LNCaP clone FGC (cell line): ENCODE measurements around the gene PAPPA.

Experiments used
- DNase-seq: peaks from one replicate; pipeline ENCODE4 v3.0.0-alpha.2; 2011; ENCODE audit warnings: low read depth
- H3K4me3 ChIP-seq: 2 replicates; pipeline ENCODE4 v1.5.1; 2011; ENCODE audit warnings: mild to moderate bottlenecking, low read depth, low read length, control low read depth
- TF ChIP-seq, protein P1 (sequence below): IDR thresholded peaks from 2 replicates; pipeline ENCODE4 v1.5.1; 2012; ENCODE audit warnings: mild to moderate bottlenecking; ENCODE audit not compliant: control insufficient read depth, insufficient read depth; ENCODE audit errors: extremely low read depth

The PAPPA gene

GRCh38 chr9:116223926-116224325 is 70.3 kb downstream of the PAPPA start:
- H3K4me3 ChIP-seq: no peak overlapping the region
- TF ChIP-seq, protein P1, sequence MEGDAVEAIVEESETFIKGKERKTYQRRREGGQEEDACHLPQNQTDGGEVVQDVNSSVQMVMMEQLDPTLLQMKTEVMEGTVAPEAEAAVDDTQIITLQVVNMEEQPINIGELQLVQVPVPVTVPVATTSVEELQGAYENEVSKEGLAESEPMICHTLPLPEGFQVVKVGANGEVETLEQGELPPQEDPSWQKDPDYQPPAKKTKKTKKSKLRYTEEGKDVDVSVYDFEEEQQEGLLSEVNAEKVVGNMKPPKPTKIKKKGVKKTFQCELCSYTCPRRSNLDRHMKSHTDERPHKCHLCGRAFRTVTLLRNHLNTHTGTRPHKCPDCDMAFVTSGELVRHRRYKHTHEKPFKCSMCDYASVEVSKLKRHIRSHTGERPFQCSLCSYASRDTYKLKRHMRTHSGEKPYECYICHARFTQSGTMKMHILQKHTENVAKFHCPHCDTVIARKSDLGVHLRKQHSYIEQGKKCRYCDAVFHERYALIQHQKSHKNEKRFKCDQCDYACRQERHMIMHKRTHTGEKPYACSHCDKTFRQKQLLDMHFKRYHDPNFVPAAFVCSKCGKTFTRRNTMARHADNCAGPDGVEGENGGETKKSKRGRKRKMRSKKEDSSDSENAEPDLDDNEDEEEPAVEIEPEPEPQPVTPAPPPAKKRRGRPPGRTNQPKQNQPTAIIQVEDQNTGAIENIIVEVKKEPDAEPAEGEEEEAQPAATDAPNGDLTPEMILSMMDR: no peak
- DNase-seq: no peak

GRCh38 chr9:116230051-116230632 is 76.6 kb downstream of the PAPPA start:
- no peak overlapping the region for H3K4me3 ChIP-seq
- no peak for DNase-seq
- TF ChIP-seq, protein P1: no peak

DNA sequence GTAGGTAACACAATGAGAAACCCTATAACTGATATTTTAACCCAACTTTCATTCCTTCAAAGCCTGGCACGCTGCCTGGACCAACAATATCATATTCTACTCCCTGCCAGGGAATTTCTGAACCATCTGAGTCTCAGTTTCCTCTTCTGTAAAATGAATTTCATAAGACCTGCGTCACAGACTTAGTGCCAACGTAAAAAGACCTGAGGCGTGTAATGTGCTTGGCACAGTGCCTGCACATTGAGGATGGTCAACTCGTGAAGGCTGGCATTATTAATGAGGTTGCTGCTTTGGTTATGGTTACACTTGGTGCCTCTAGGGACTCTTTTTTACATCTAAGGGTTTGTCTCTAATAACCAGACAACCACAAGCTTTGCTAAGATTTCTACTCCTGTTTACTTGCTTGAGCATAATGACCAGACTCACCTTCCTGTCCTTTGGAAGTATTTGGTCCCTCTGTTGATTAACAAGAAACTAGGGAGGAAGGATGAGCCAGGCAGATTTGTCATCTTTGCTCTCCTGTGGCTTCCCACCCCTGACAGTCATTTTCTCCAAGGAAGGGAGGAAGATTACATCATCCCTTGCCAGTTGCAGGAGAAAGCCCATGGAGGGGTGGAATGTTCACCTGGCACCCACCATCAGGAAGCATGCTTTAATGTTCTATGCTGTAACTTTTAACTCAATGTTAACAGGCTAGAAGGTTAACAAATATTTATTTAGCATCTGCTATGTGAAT is 79.0 kb downstream of the PAPPA start:
- H3K4me3 ChIP-seq: no peak overlapping the region
- DNase-seq: no peak
- TF ChIP-seq, protein P1: no peak

DNA sequence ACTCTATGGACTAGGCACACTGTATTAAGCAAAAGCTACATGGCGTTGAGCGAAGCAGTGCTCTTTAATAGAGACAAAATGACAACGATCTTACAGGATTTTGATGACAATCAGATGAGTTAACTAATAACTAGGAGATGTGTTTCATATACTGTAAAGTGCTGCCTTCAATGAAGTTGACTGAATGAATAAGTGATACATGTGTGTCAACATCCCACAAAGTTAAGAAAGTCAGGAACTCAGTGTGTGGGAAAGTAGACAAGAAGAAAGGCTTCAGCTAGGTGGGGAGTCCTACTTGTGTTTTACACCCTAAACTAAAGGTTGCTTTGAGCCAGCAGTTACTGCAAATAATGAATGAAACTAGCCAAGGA is 79.6 kb downstream of the PAPPA start:
- no peak for DNase-seq
- TF ChIP-seq, protein P1: no peak
- no peak overlapping the region for H3K4me3 ChIP-seq

GRCh38 chr9:116234081-116234480 is 80.5 kb downstream of the PAPPA start:
- TF ChIP-seq, protein P1: no peak
- no peak for DNase-seq
- H3K4me3 ChIP-seq: no peak overlapping the region

GRCh38 chr9:116236979-116237378 is 83.4 kb downstream of the PAPPA start:
- DNase-seq: no peak
- TF ChIP-seq, protein P1: no peak
- H3K4me3 ChIP-seq: no peak overlapping the region

GRCh38 chr9:116237456-116237855 is 83.9 kb downstream of the PAPPA start:
- no peak overlapping the region for H3K4me3 ChIP-seq
- TF ChIP-seq, protein P1: no peak
- no peak for DNase-seq
